Measurements from ENCODE around the gene FYN. TPM values are rescaled to one million over a fixed set of nuclear protein-coding genes. Genes with fewer than 3 reads are reported as not detected.

FYN gene
- total and polyA plus RNA-seq, 2 of the 8 experiments (the other 6 are each of a cell fraction or from before 2014, with no cell fraction given), result 46.8 to 97.2 TPM

GRCh38 chr6:111829581-111829980 lies 43.7 kb downstream of the FYN start (continued):
- no peak for TF ChIP-seq RFX5 (IDR thresholded peaks at IDR 0.05; ENCODE audit: borderline replicate concordance, low read depth, low read length)
- no peak for TF ChIP-seq KDM5A (IDR thresholded peaks at IDR 0.05; ENCODE audit: low read length)
- no peak for TF ChIP-seq RXRA (IDR thresholded peaks at IDR 0.05; ENCODE audit: insufficient read depth, low read depth, low read length)
- no peak for TF ChIP-seq EGR1 (IDR thresholded peaks at IDR 0.05; ENCODE audit: borderline replicate concordance, low read depth, low read length)
- no peak for TF ChIP-seq ATF3 (IDR thresholded peaks at IDR 0.05; ENCODE audit: insufficient read depth, low read depth, low read length)
- no peak for TF ChIP-seq SRF (IDR thresholded peaks at IDR 0.05; ENCODE audit: low read depth, low read length)
